Muscle of arm (tissue), 14 donors: Measurements from ENCODE around the gene FAM135A. TPM values are rescaled to one million over a fixed set of nuclear protein-coding genes. Genes with fewer than 3 reads are reported as not detected.
A peak's percentile ranks its signal among the peaks of the same experiment; 100 is the strongest.

Experiments used
- DNase-seq: peaks from one replicate; pipeline ENCODE4 v3.0.0-alpha.2; 2013
- long read RNA-seq, 11 donors: transcript quantifications; one replicate each; lab custom pipeline, GENCODE V29; 2026
- polyA plus RNA-seq, 12 donors: library from polyadenylated mRNA; unstranded; fragments of 120-200 nt; gene quantifications; one replicate each; pipeline ENCODE4 v1.2.1, GENCODE V29; 2013; ENCODE audit not compliant: insufficient read length in 12 of 12

FAM135A gene
- 10 to 100 TPM in 11 of 12 donors, not detected in 1; 15.6 to 30.8 (median 19.2) TPM for polyA plus RNA-seq
- long read RNA-seq, donor 1, partial matches to known transcripts = 11 of 12 reads
- long read RNA-seq, donor 1, other reads (novel, unspliced or antisense) = 0 of 12 reads
- long read RNA-seq, donor 2, full-length matches to known transcripts = 1 of 1 reads
- long read RNA-seq, donor 2, partial matches to known transcripts = 0 of 1 reads
- long read RNA-seq, donor 2, other reads (novel, unspliced or antisense) = 0 of 1 reads
- long read RNA-seq, donor 3 = 0 reads
- long read RNA-seq, donor 4 = 0 reads
- long read RNA-seq, donor 5 = 0 reads
- long read RNA-seq, donor 6 = 0 reads
- long read RNA-seq, donor 7, partial matches to known transcripts = 0 of 2 reads
- long read RNA-seq, donor 7, other reads (novel, unspliced or antisense) = 0 of 2 reads
- long read RNA-seq, donor 8, full-length matches to known transcripts = 2 of 2 reads
- long read RNA-seq, donor 8, partial matches to known transcripts = 0 of 2 reads
- long read RNA-seq, donor 8, other reads (novel, unspliced or antisense) = 0 of 2 reads
- long read RNA-seq, donor 9 = 0 reads
- long read RNA-seq, donor 10 = 0 reads
- long read RNA-seq, donor 11 = 0 reads

GRCh38 chr6:70413114-70413991 lies at the start of gene FAM135A:
TSS of gene FAM135A (plus strand) at chr6:70413508. CDS start at chr6:70428343, 14,835 bp downstream.
- peak; percentile 99 for DNase-seq

GRCh38 chr6:70363741-70364493 lies 49.4 kb upstream of the FAM135A start:
- no peak for DNase-seq

GRCh38 chr6:70369332-70369950 lies 43.9 kb upstream of the FAM135A start:
- peak; percentile 67 for DNase-seq

- no peak for DNase-seq
Observed at GRCh38 chr6:70370496-70370895, 42.8 kb upstream of the FAM135A start.

- DNase-seq = peak; percentile 16
Observed at GRCh38 chr6:70371454-70372105, 41.7 kb upstream of the FAM135A start.

- no peak for DNase-seq
Observed at GRCh38 chr6:70375166-70375565, 38.1 kb upstream of the FAM135A start.

- no peak for DNase-seq
Observed at GRCh38 chr6:70375882-70376281, 37.4 kb upstream of the FAM135A start.

- no peak for DNase-seq
Observed at GRCh38 chr6:70376628-70377027, 36.7 kb upstream of the FAM135A start.

- no peak for DNase-seq
Observed at GRCh38 chr6:70377372-70377771, 35.9 kb upstream of the FAM135A start.

GRCh38 chr6:70379473-70380013 lies 33.8 kb upstream of the FAM135A start:
- no peak for DNase-seq

- DNase-seq = no peak
Observed at GRCh38 chr6:70380252-70380651, 33.1 kb upstream of the FAM135A start.

- DNase-seq = no peak
Observed at GRCh38 chr6:70380771-70381416, 32.4 kb upstream of the FAM135A start.

- no peak for DNase-seq
Observed at GRCh38 chr6:70381417-70381782, 31.9 kb upstream of the FAM135A start.

- no peak for DNase-seq
Observed at GRCh38 chr6:70385901-70386300, 27.4 kb upstream of the FAM135A start.

GRCh38 chr6:70388814-70389213 lies 24.5 kb upstream of the FAM135A start:
- DNase-seq = no peak

- no peak for DNase-seq
Observed at GRCh38 chr6:70389261-70389660, 24.0 kb upstream of the FAM135A start.

- DNase-seq = no peak
Observed at GRCh38 chr6:70390067-70390466, 23.2 kb upstream of the FAM135A start.

GRCh38 chr6:70391492-70391891 lies 21.8 kb upstream of the FAM135A start:
- no peak for DNase-seq

GRCh38 chr6:70394518-70395300 lies 18.6 kb upstream of the FAM135A start:
- no peak for DNase-seq
